HCT116 (cell line): ENCODE measurements around the gene DUSP6.

Source experiments
- CBX3 ChIP-seq: IDR thresholded peaks from 2 replicates; pipeline ENCODE4 v1.6.1; 2012; ENCODE audit warnings: low read depth
- CTCF ChIP-seq, 3 experiments: fragments of 200-600 bp in 1 of 3; sonication (generic) in 1 of 3; IDR thresholded peaks in 2 of 3; conservative IDR thresholded peaks in 1 of 3; 2 replicates each; pipeline ENCODE4 v1.5.1; 2012 to 2017; ENCODE audit warnings: low read depth in 2 of 3, low read length in 2 of 3, antibody characterized with exemption in 1 of 3, borderline replicate concordance in 1 of 3, control low read depth in 1 of 3, mild to moderate bottlenecking in 1 of 3, mixed read lengths in 1 of 3, mixed run types in 1 of 3, moderate library complexity in 1 of 3; ENCODE audit not compliant: insufficient read depth in 1 of 3
- EZH2phosphoT487 ChIP-seq: fragments of 200-600 bp; IDR thresholded peaks from 2 replicates; pipeline ENCODE4 v1.6.1; 2018; ENCODE audit warnings: antibody characterized with exemption, borderline replicate concordance
- JUND ChIP-seq: IDR thresholded peaks from 2 replicates; pipeline ENCODE4 v1.6.1; 2012
- MAX ChIP-seq: IDR thresholded peaks from 2 replicates; pipeline ENCODE4 v1.6.1; 2012
- POLR2A ChIP-seq: IDR thresholded peaks from 2 replicates; pipeline ENCODE4 v1.7.0; 2011; ENCODE audit warnings: borderline replicate concordance; ENCODE audit not compliant: insufficient read depth, insufficient read length; ENCODE audit errors: extremely low read depth
- POLR2AphosphoS5 ChIP-seq: IDR thresholded peaks from 2 replicates; pipeline ENCODE4 v1.6.1; 2011; ENCODE audit warnings: mild to moderate bottlenecking, low read depth, low read length, moderate library complexity
- RAD21 ChIP-seq: IDR thresholded peaks from 2 replicates; pipeline ENCODE4 v1.6.1; 2012; ENCODE audit warnings: low read depth, mild to moderate bottlenecking
- REST ChIP-seq: IDR thresholded peaks from 2 replicates; pipeline ENCODE4 v1.6.1; 2012; ENCODE audit warnings: low read depth
- SIN3A ChIP-seq: IDR thresholded peaks from 2 replicates; pipeline ENCODE4 v1.6.1; 2012; ENCODE audit warnings: low read depth
- SP1 ChIP-seq: IDR thresholded peaks from 2 replicates; pipeline ENCODE4 v1.6.1; 2012; ENCODE audit warnings: low read depth
- ZBTB33 ChIP-seq: IDR thresholded peaks from 2 replicates; pipeline ENCODE4 v1.6.1; 2011; ENCODE audit warnings: mild to moderate bottlenecking, low read length, moderate library complexity; ENCODE audit not compliant: insufficient replicate concordance; ENCODE audit errors: extremely low read depth
- ZFX ChIP-seq: fragments of 450-650 bp; IDR thresholded peaks from 2 replicates; pipeline ENCODE4 v1.6.1; 2017

GRCh38 chr12:89353823-89354611, 1.7 kb upstream of the DUSP6 start:
- TF ChIP-seq CTCF (IDR thresholded peaks at IDR 0.05 in 2 of 3, conservative IDR thresholded peaks at IDR 0.05 in 1 of 3; ENCODE audit: borderline replicate concordance in 1 of 3, insufficient read depth in 1 of 3, low read depth in 2 of 3, low read length in 2 of 3) (no peak), POLR2A (peak; percentile 57), RAD21 (no peak), POLR2AphosphoS5 (peak; percentile 53; the same call in 1 of the 2 replicates), SIN3A (no peak), SP1 (no peak), ZFX (peak; percentile 75), REST (no peak), JUND (no peak), MAX (no peak), EZH2phosphoT487 (no peak), ZBTB33 (no peak), CBX3 (no peak)
